Activated B cell treated with CpG ODN at 0.5 μM for 24 hours (primary cell): ENCODE measurements around the gene RPS6KA1. TPM values are rescaled to one million over a fixed set of nuclear protein-coding genes. Genes with fewer than 3 reads are reported as not detected.

ENCODE experiments used
- ATAC-seq: fragments of 200-7000 bp; cut with Tn5 transposase; one replicate; pipeline ENCODE4 v1.10.0; 2021; ENCODE audit warnings: low read depth, mild to moderate bottlenecking, moderate library complexity
- CTCF ChIA-PET: fragments of 350-600 bp; sonication (Branson Sonifier 250); formaldehyde crosslinking; loops from one replicate; lab custom pipeline; 2021; ENCODE audit warnings: antibody characterized with exemption; lab: Charles Lee
- POLR2A ChIA-PET: fragments of 350-600 bp; sonication (Branson Sonifier 250); formaldehyde crosslinking; loops from one replicate; lab custom pipeline; 2021; ENCODE audit warnings: antibody characterized with exemption; lab: Charles Lee
- DNase-seq: peaks from one replicate; pipeline ENCODE4 v3.0.0; 2022
- H3K27ac Mint-ChIP-seq: one replicate; pipeline ENCODE4 v1.8.0; 2020; ENCODE audit warnings: mixed read lengths
- H3K27me3 Mint-ChIP-seq: one replicate; pipeline ENCODE4 v1.8.0; 2021; ENCODE audit warnings: mixed read lengths
- H3K36me3 Mint-ChIP-seq: one replicate; pipeline ENCODE4 v1.8.0; 2021; ENCODE audit warnings: low read depth, mixed read lengths
- H3K4me1 Mint-ChIP-seq: one replicate; pipeline ENCODE4 v1.8.0; 2021; ENCODE audit warnings: mixed read lengths
- H3K4me3 Mint-ChIP-seq: one replicate; pipeline ENCODE4 v1.8.0; 2020; ENCODE audit warnings: mild to moderate bottlenecking, mixed read lengths
- H3K9me3 Mint-ChIP-seq: one replicate; pipeline ENCODE4 v1.8.0; 2020; ENCODE audit warnings: mixed read lengths
- CTCF ChIP-seq: fragments of 200-600 bp; IDR thresholded peaks from one replicate; pipeline ENCODE4 v1.8.0; 2022; ENCODE audit warnings: antibody characterized with exemption, mild to moderate bottlenecking
- intact Hi-C: fragments of 100-400 bp; cut with micrococcal nuclease; formaldehyde crosslinking; loops from one replicate; pipeline ENCODE4 v1.15.1; 2024
- total RNA-seq: library from RNA; stranded (reverse); gene quantifications from 2 replicates; pipeline ENCODE4 v1.2.3, GENCODE V29; 2022

The RPS6KA1 gene
- total RNA-seq, 1 donor from 2014 or later, result 150 TPM

GRCh38 chr1:26540351-26540750 lies 10.8 kb downstream of the RPS6KA1 start:
- ChIA-PET POLR2A (interaction anchor here (0.7 to 6.4 kb wide), 5 partner anchors 10 to 248 kb away, joined by 3 to 115 read pairs (median 4); partner anchors contain the start of genes ARID1A and PIGV), CTCF (interaction anchor here (0.6 to 3.1 kb wide), 5 partner anchors 10 to 255 kb away, joined by 3 to 30 read pairs (median 7); partner anchors contain the start of gene RPS6KA1)
- Mint-ChIP-seq H3K9me3 (no peaks in the 10 kb centered on the region), H3K36me3 (peaks cover under 1% of the 10 kb centered on the region), H3K4me1 (peaks cover 87% of the 10 kb centered on the region), H3K27ac (peak overlapping the region; percentile 99), H3K27me3 (no peaks in the 10 kb centered on the region), H3K4me3 (no peak overlapping the region)
- intact Hi-C loops, result no loop called here
- ATAC-seq, result no peak
- no peak for DNase-seq
- TF ChIP-seq CTCF, result no peak

- Mint-ChIP-seq H3K9me3 (no peaks in the 10 kb centered on the region), H3K36me3 (peaks cover 4% of the 10 kb centered on the region), H3K27ac (peak overlapping the region; percentile 99), H3K27me3 (no peaks in the 10 kb centered on the region), H3K4me3 (peak overlapping the region; percentile 82), H3K4me1 (peaks cover 87% of the 10 kb centered on the region)
- ATAC-seq (no peak), DNase-seq (no peak)
- POLR2A ChIA-PET, result interaction anchor here (0.8 to 6.4 kb wide), 18 partner anchors 8 to 1119 kb away, joined by 3 to 115 read pairs (median 4); partner anchors contain the start of genes ARID1A, HMGN2, PIGV and RPS6KA1
- CTCF ChIA-PET, result interaction anchor here (1.3 to 2.6 kb wide), 6 partner anchors 11 to 61 kb away, joined by 3 to 18 read pairs (median 6); partner anchors contain the start of gene RPS6KA1
- TF ChIP-seq CTCF, result no peak
- intact Hi-C loops, result no loop called here
Measured at GRCh38 chr1:26541431-26541815, 11.9 kb downstream of the RPS6KA1 start.

GRCh38 chr1:26541816-26542711 lies 12.5 kb downstream of the RPS6KA1 start:
- Mint-ChIP-seq H3K4me1 (peaks cover 93% of the 10 kb centered on the region), H3K4me3 (peak overlapping the region; percentile 82), H3K27me3 (no peaks in the 10 kb centered on the region), H3K27ac (peak overlapping the region; percentile 99), H3K36me3 (peaks cover 9% of the 10 kb centered on the region), H3K9me3 (no peaks in the 10 kb centered on the region)
- CTCF ChIA-PET, result interaction anchor here (1.2 to 2.6 kb wide), 7 partner anchors 12 to 247 kb away, joined by 3 to 18 read pairs (median 6); partner anchors contain the start of gene RPS6KA1
- intact Hi-C loops, result loop anchor here (1.0 to 2.0 kb wide), 5 partner anchors 13 to 323 kb away; partner anchors contain the start of genes HMGN2 and RPS6KA1
- peak; percentile 62 for ATAC-seq
- POLR2A ChIA-PET, result interaction anchor here (0.5 to 6.4 kb wide), 22 partner anchors 9 to 1118 kb away, joined by 3 to 115 read pairs (median 4); partner anchors contain the start of genes ARID1A, GPN2, HMGN2 and PIGV
- peak; percentile 72 for DNase-seq
- no peak for TF ChIP-seq CTCF

GRCh38 chr1:26542771-26543451 lies 13.3 kb downstream of the RPS6KA1 start:
- POLR2A ChIA-PET, result interaction anchor here (0.5 to 6.4 kb wide), 14 partner anchors 9 to 357 kb away, joined by 3 to 115 read pairs (median 6); partner anchors contain the start of genes ARID1A, GPATCH3, HMGN2 and PIGV
- ATAC-seq, result peak; percentile 19
- Mint-ChIP-seq H3K9me3 (no peaks in the 10 kb centered on the region), H3K27me3 (no peaks in the 10 kb centered on the region), H3K36me3 (peaks cover 18% of the 10 kb centered on the region), H3K4me1 (peaks cover 97% of the 10 kb centered on the region), H3K27ac (peak overlapping the region; percentile 99), H3K4me3 (peak overlapping the region; percentile 82)
- no peak for TF ChIP-seq CTCF
- DNase-seq, result peak; percentile 72
- CTCF ChIA-PET, result interaction anchor here (1.2 to 2.6 kb wide), 4 partner anchors 13 to 246 kb away, joined by 3 to 18 read pairs (median 6); partner anchors contain the start of gene RPS6KA1
- intact Hi-C loops, result loop anchor here (1.0 to 2.0 kb wide), 5 partner anchors 14 to 322 kb away; partner anchors contain the start of genes HMGN2 and RPS6KA1
